ENCODE data around the gene EYA2.

Gene EYA2

DNA sequence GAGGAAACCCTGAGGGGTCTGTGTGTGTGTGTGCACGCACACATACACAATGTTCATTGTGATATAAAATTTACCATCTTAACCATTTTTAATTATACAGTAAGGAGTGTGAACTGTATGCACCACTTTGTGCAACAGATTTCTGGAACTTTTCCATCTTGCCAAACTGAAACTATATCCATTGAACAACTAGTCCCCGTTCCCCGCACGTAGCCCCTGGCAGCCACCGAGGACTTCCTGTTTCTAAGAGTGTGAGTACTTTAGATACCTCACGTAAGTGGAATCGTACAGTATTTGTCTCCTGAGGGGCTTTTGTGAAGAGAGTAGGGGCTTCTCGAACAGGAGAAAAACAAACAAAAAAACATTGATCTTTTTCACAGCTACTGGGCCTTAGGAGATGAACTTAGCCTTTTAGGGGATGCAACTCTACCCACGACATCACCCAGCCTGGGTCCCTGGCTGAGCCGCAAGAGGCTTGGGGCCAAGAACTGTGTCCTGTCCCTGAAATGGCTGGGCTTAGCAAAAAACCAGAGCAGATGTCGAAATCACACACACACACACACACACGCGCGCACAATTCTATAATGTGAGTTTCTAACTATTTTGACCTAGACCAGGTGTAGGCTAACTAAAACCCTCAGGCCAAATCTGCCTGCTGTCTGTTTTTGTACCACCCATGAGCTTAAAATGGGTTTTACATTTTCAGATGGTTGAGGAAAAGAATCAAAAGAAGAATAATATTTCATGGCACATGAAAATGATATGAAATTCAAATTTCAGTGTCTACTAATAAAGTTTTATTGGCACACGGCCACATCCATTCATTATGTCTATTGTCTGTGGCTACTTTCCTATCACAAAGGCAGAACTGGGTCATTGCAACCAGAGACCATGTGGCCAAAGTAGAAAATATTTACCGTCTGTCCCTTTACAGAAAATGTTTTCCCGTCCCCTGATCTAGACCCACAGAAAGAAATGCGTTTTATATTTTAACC is 144.2 kb downstream of the EYA2 start:
- no peak for DNase-seq

GRCh38 chr20:47040506-47041125 is 146.0 kb downstream of the EYA2 start:
- DNase-seq = no peak

- DNase-seq = no peak
These were observed 146.8 kb downstream of the EYA2 start for GRCh38 chr20:47041396-47041899.

DNA sequence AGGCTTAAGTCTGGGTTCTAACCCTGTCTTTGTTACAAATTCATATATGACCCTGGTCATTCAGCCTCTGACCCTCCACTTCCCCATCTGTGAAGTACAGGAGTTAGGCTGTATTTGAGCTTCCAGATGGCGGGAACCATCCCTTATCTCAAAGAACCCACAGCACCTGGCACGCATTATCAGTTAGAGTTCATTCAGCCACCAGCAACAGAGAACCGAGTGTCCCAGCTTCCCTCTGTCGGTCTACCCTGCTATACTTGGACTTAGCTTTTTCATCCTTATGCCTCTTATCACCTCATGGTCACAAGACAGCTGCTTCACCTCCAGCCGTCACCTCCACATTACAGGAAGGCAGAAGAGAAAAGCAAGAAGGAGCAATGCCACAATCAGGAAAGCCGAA is 147.8 kb downstream of the EYA2 start:
- DNase-seq = no peak

GRCh38 chr20:47043086-47043485 is 148.4 kb downstream of the EYA2 start:
- no peak for DNase-seq

DNA sequence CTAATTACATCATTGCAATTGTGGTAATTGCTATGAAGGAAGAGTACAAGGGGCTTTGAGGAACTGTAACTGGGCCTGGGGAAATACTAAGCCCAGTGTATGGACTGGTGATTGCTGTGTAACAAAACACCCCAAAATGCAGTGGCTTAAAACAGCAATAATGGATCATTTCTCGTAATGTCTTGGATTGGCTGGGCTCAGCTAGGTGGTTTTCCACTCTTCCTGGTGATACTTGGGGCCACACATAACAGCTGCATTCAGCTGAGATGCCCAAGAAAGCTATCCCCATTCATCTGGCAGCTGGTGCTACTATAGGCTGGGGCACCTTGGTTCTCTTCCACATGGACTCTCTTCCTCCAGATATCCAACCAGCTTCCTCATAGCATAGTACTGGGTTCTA is 150.3 kb downstream of the EYA2 start:
- no peak for DNase-seq

DNA sequence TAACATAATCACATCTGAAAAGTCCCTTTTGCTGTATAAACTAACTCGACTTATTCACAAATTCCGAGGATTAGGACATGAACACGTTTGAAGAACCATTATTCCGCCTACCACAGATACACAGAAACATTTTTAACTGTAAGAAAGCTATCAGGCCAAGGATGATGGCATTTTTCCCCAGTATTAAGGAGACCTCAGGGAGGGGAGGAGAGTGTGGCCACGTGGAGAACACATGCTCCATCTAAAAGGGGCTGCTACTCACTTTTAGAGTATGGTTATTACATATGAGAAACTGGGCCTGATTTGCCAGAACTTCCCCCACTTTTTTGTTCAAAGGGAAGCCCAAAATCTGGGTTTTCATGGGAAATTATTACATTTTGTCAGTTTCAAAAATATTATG is 153.4 kb downstream of the EYA2 start:
- DNase-seq = no peak

DNA sequence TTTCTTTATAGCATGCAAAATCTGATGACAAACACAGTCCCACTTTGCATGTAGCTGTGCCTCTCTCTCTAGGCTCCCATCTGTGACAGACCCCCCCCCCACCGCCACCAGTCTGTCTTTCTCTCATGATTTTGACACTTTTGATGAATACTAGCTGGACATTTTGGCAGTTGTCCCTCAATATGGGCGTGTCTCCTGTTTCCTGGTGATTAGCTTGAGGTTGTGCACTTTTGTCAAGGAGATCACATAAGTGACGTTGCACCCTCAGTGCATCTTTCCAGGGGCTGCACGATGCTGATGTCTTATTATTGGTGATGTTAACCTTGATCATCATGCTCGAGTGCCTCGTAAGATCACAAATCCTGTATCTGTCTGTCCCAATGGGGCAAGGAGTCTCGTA is 155.1 kb downstream of the EYA2 start:
- no peak for DNase-seq

DNA sequence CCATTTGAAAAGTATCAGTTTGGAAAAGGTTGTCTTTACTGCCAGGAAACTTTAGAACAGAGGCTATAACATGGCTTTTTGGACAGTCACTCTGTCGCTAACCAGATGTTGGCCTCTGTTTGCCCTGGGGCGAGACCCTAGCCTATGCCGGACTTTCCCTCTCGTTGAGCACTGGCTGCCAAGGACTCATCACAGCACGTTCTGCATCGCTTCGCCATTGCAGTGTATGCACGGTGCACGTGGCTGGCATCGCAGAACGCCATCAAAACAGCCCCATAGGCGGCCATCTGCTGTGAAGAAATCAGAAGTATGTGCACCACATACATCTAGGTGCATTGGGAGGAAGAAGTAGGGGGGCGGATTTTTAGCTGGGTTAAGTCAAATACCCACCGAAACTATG is 156.4 kb downstream of the EYA2 start:
- DNase-seq = no peak

- DNase-seq = peak in 2 of 14 donors; percentile 14 to 22
These were observed 157.4 kb downstream of the EYA2 start for GRCh38 chr20:47051936-47052526.

GRCh38 chr20:47054506-47054905 is 159.9 kb downstream of the EYA2 start:
- DNase-seq = no peak

GRCh38 chr20:47054945-47055344 is 160.3 kb downstream of the EYA2 start:
- DNase-seq = no peak

- DNase-seq = no peak
These were observed 161.2 kb downstream of the EYA2 start for GRCh38 chr20:47055699-47056369.

DNA sequence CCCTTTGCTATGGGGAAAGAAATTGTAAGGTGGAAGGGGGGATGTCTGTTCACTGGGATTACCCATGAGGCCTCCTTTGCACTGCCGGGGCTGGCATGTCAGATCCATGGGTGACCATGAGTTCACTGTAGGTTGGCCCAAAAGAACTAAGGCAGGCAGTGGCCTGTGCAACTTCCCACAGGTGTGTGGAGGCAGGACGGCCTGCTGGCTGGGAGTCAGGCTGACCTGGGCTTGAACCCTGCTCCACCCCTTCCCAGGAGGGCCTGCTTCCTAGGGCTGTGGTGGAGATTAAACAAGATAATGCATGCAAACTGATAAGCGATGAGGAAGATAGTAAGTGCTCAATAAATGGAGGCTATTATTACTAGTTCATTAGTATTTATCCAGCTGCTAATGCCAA is 163.0 kb downstream of the EYA2 start:
- no peak for DNase-seq

- DNase-seq = no peak
These were observed 163.6 kb downstream of the EYA2 start for GRCh38 chr20:47058236-47058635.

- no peak for DNase-seq
These were observed 164.9 kb downstream of the EYA2 start for GRCh38 chr20:47059536-47059935.

- no peak for DNase-seq
These were observed 166.9 kb downstream of the EYA2 start for GRCh38 chr20:47061549-47061948.

- no peak for DNase-seq
These were observed 167.7 kb downstream of the EYA2 start for GRCh38 chr20:47062226-47062890.

GRCh38 chr20:47063407-47063806 is 168.8 kb downstream of the EYA2 start:
- no peak for DNase-seq

DNA sequence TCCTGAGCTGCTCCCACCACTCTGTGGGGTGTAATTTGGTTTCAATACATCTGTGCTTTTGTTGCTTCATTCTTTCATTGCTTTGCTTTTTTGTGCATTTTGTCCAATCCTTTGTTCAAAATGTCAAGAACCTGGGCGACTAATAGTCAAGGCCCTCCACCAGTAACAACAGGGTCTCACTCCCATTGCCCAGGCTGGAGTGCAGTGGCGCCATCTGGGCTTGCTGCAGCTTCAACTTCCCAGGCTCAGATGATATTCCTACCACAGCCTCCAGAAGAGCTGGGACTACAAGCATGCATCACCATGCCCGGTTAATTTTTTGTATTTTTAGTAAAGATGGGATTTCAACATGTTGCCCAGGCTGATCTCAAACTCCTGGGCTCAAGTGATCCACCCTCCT is 169.2 kb downstream of the EYA2 start:
- no peak for DNase-seq

DNA sequence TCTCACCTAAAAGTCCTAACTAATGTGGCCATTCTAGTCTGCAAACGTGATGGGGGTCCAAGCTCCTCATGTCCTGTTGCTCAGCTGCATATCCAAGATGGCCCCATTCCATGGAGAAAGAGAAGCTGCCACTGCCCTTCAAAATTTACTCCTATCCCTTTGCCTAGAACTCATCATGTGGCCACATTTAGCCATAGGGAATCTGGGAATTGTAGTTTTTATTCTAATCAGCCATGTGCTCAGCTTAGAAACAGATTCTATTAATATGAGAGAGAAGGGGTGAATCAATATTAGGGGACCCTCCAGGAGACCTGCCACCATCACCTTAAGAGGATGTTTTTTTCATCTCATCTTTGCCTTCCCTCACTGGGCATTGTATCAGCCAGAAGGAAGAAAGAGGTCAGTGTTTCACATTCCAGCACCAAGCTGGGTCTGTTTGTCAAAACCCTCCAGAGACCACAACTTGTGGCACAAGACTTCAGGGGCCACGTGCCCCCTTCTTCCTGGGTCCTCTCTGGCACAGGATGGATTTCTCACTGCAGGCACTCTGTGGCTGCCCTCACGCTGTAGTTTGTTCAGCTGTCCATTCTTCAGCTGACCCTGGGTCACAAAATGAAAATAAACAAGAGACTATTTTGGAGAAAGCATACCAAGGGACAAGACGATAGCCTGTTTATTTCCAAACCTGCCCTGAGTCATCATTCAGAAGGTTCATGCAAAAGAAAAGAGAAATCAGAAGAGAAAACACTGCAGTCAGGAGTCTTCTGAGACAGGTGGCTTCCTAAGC is 172.0 kb downstream of the EYA2 start:
- DNase-seq = no peak

Measured in C1 segment of cervical spinal cord (tissue), 14 donors.